ENCODE measurements around the gene ATP13A4. TPM values are rescaled to one million over a fixed set of nuclear protein-coding genes. Genes with fewer than 3 reads are reported as not detected.

ATP13A4 gene
- total and polyA plus RNA-seq, 2 experiments from 2014 or later = 5.2 to 14.2 TPM

- Histone ChIP-seq H4K20me1 (ENCODE audit: insufficient read depth, poor library complexity, severe bottlenecking) (no peaks in the 10 kb centered on the region), H3K36me3 (replicated peaks; ENCODE audit: insufficient read depth, low read depth) (no peaks in the 10 kb centered on the region), H2AFZ (no peak overlapping the region), H3K4me1 (ENCODE audit: insufficient read depth) (peaks cover 11% of the 10 kb centered on the region), H3K79me2 (no peaks in the 10 kb centered on the region), H3K9me3 (ENCODE audit: low read depth) (no peaks in the 10 kb centered on the region), H3K4me2 (peak overlapping the region; percentile 34), H3K4me3 (no peak overlapping the region), H3K9me2 (replicated peaks; ENCODE audit: insufficient read depth) (no peaks in the 10 kb centered on the region), H3K27me3 (no peaks in the 10 kb centered on the region), H3K27ac (peak overlapping the region; percentile 12)
- TF ChIP-seq EZH2phosphoT487 (IDR thresholded peaks at IDR 0.05; ENCODE audit: low read depth, severe bottlenecking, unreplicated experiment) (no peak), EZH2 (IDR thresholded peaks at IDR 0.05; ENCODE audit: borderline replicate concordance) (no peak), CTCF (IDR thresholded peaks at IDR 0.05; ENCODE audit: poor library complexity) (no peak)
- no peak for DNase-seq (ENCODE audit: low spot score)
- WGBS (ENCODE audit: low lambda C conversion rate, missing lambda C conversion rate) = 56% methylated on average over 4 of the region's 4 CpGs
Measured at GRCh38 chr3:193509103-193509965, 45.4 kb downstream of the ATP13A4 start.

- peaks cover 11% of the 10 kb centered on the region for H3K4me1 ChIP-seq (ENCODE audit: insufficient read depth)
- H3K36me3 ChIP-seq (replicated peaks; ENCODE audit: insufficient read depth, low read depth) = no peaks in the 10 kb centered on the region
- H3K27me3 ChIP-seq = no peaks in the 10 kb centered on the region
- WGBS (ENCODE audit: low lambda C conversion rate, missing lambda C conversion rate) = 93% methylated on average over 2 of the region's 2 CpGs
- no peaks in the 10 kb centered on the region for H3K9me3 ChIP-seq (ENCODE audit: low read depth)
- no peaks in the 10 kb centered on the region for H3K9me2 ChIP-seq (replicated peaks; ENCODE audit: insufficient read depth)
- H2AFZ ChIP-seq = no peak overlapping the region
- DNase-seq (ENCODE audit: low spot score) = no peak
- no peaks in the 10 kb centered on the region for H3K79me2 ChIP-seq
- H3K4me2 ChIP-seq = no peak overlapping the region
- no peaks in the 10 kb centered on the region for H4K20me1 ChIP-seq (ENCODE audit: insufficient read depth, poor library complexity, severe bottlenecking)
- no peak overlapping the region for H3K4me3 ChIP-seq
- TF ChIP-seq EZH2phosphoT487 (IDR thresholded peaks at IDR 0.05; ENCODE audit: low read depth, severe bottlenecking, unreplicated experiment) (no peak), EZH2 (IDR thresholded peaks at IDR 0.05; ENCODE audit: borderline replicate concordance) (no peak), CTCF (IDR thresholded peaks at IDR 0.05; ENCODE audit: poor library complexity) (no peak)
- peak overlapping the region; percentile 32 for H3K27ac ChIP-seq
Measured at GRCh38 chr3:193508108-193508507, 46.6 kb downstream of the ATP13A4 start.

DNA sequence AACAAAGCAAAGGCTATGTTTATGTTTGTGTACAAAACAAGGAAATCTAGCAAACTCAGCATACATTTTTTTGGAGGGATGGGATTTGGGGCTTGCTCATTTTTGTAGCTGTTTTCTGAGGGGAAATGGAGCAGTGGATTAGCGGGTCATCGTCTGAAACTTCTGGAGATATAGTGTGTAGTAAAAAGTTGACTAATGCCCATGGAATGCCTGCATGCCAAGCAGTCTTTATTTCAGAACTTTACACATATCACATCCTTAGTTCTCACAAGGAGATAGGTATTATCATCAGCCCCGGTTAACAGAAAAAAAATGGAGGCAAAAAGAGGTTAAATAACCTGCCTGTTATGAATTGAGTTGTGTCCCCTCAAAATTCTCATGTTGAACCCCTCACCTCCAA lies 47.1 kb downstream of the ATP13A4 start:
- peak overlapping the region; percentile 32 for H3K27ac ChIP-seq
- no peaks in the 10 kb centered on the region for H3K36me3 ChIP-seq (replicated peaks; ENCODE audit: insufficient read depth, low read depth)
- H3K9me3 ChIP-seq (ENCODE audit: low read depth) = no peaks in the 10 kb centered on the region
- WGBS (ENCODE audit: low lambda C conversion rate, missing lambda C conversion rate) = 56% methylated on average over 3 of the region's 3 CpGs
- no peaks in the 10 kb centered on the region for H3K27me3 ChIP-seq
- H2AFZ ChIP-seq = no peak overlapping the region
- H3K79me2 ChIP-seq = no peaks in the 10 kb centered on the region
- no peak overlapping the region for H3K4me3 ChIP-seq
- no peak overlapping the region for H3K4me2 ChIP-seq
- H3K4me1 ChIP-seq (ENCODE audit: insufficient read depth) = peaks cover 11% of the 10 kb centered on the region
- no peaks in the 10 kb centered on the region for H4K20me1 ChIP-seq (ENCODE audit: insufficient read depth, poor library complexity, severe bottlenecking)
- H3K9me2 ChIP-seq (replicated peaks; ENCODE audit: insufficient read depth) = no peaks in the 10 kb centered on the region
- no peak for DNase-seq (ENCODE audit: low spot score)
- TF ChIP-seq EZH2 (IDR thresholded peaks at IDR 0.05; ENCODE audit: borderline replicate concordance) (no peak), EZH2phosphoT487 (IDR thresholded peaks at IDR 0.05; ENCODE audit: low read depth, severe bottlenecking, unreplicated experiment) (no peak), CTCF (IDR thresholded peaks at IDR 0.05; ENCODE audit: poor library complexity) (no peak)

Measured in hepatocyte (in vitro differentiated cells).